ENCODE measurements around the gene HECW1. TPM values are rescaled to one million over a fixed set of nuclear protein-coding genes. Genes with fewer than 3 reads are reported as not detected.

The HECW1 gene
- total and polyA plus RNA-seq, 2 donors (not counting 1 experiment from before 2014, with no cell fraction given), result not detected

DNA sequence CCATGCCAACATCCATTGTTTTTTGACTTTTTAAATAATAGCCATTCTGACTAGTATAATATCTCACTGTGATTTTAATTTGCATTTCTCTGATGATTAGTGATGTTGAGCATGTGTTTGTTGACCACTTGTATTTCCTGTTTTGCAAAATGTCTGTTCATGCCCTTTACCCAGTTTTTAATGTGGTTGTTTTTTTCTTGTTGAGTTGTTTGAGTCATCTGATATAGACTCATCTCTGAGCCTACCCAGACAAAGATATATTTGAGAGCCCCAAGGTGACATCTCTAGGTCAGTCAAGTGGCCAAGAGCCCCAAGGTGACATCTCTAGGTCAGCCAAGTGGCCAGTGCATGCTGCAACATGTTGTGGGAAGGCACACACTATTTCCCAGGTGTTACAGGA lies 224.7 kb downstream of the HECW1 start:
- no peak overlapping the region for H3K9ac ChIP-seq (ENCODE audit: low read length)
- no peak overlapping the region for H3K4me3 Mint-ChIP-seq
- H2AFZ ChIP-seq (ENCODE audit: insufficient read depth, low read depth, low read length, poor library complexity, severe bottlenecking), result no peak overlapping the region
- H4K20me1 ChIP-seq (ENCODE audit: control insufficient read depth, insufficient read depth, low read length, poor library complexity, severe bottlenecking), result no peaks in the 10 kb centered on the region
- no peaks in the 10 kb centered on the region for H3K4me1 Mint-ChIP-seq
- no peaks in the 10 kb centered on the region for H3K79me2 ChIP-seq (ENCODE audit: control insufficient read depth, insufficient read depth, low read length)
- no peak overlapping the region for H3K4me3 ChIP-seq (ENCODE audit: control extremely low read depth in 1 of 5, extremely low read depth in 1 of 5, insufficient read depth in 1 of 5, low read depth in 2 of 5, low read length in 4 of 5)
- no peak overlapping the region for H3K27ac ChIP-seq (ENCODE audit: low read length in 2 of 2)
- no peak overlapping the region for H3K4me2 ChIP-seq (replicated peaks; ENCODE audit: low read depth, low read length, poor library complexity, severe bottlenecking)
- H3K9me3 Mint-ChIP-seq (ENCODE audit: insufficient read depth), result no peaks in the 10 kb centered on the region
- H3K9me3 ChIP-seq (ENCODE audit: control extremely low read depth in 1 of 3, control insufficient read depth in 2 of 3, insufficient read depth in 1 of 3, low read length in 2 of 3), result no peaks in the 10 kb centered on the region
- DNase-seq, result no peak
- H3K27me3 ChIP-seq (replicated peaks in 1 of 4; ENCODE audit: control extremely low read depth in 1 of 4, control insufficient read depth in 3 of 4, insufficient read depth in 4 of 4, low read length in 3 of 4), result no peaks in the 10 kb centered on the region
- no peak for ATAC-seq (ENCODE audit: low read depth)
- POLR2A ChIA-PET, result no interaction called here
- no peak overlapping the region for H3K27ac Mint-ChIP-seq
- no peak for TF ChIP-seq EZH2 (IDR thresholded peaks at IDR 0.05; ENCODE audit: borderline replicate concordance, insufficient read depth, low read depth, low read length, poor library complexity, severe bottlenecking)
- TF ChIP-seq, protein P1, sequence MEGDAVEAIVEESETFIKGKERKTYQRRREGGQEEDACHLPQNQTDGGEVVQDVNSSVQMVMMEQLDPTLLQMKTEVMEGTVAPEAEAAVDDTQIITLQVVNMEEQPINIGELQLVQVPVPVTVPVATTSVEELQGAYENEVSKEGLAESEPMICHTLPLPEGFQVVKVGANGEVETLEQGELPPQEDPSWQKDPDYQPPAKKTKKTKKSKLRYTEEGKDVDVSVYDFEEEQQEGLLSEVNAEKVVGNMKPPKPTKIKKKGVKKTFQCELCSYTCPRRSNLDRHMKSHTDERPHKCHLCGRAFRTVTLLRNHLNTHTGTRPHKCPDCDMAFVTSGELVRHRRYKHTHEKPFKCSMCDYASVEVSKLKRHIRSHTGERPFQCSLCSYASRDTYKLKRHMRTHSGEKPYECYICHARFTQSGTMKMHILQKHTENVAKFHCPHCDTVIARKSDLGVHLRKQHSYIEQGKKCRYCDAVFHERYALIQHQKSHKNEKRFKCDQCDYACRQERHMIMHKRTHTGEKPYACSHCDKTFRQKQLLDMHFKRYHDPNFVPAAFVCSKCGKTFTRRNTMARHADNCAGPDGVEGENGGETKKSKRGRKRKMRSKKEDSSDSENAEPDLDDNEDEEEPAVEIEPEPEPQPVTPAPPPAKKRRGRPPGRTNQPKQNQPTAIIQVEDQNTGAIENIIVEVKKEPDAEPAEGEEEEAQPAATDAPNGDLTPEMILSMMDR (IDR thresholded peaks at IDR 0.05), result no peak
- peaks cover 15% of the 10 kb centered on the region for H3K27me3 Mint-ChIP-seq
- H3K36me3 ChIP-seq (replicated peaks in 1 of 2; ENCODE audit: control extremely low read depth in 1 of 2, control insufficient read depth in 1 of 2, extremely low read depth in 1 of 2, insufficient read depth in 2 of 2, low read length in 1 of 2), result no peaks in the 10 kb centered on the region
- no peaks in the 10 kb centered on the region for H3K4me1 ChIP-seq (ENCODE audit: control insufficient read depth in 2 of 2, insufficient read depth in 2 of 2, low read length in 2 of 2)
- CTCF ChIA-PET, result no interaction called here
- intact Hi-C loops (cut with micrococcal nuclease), result no loop called here

DNA sequence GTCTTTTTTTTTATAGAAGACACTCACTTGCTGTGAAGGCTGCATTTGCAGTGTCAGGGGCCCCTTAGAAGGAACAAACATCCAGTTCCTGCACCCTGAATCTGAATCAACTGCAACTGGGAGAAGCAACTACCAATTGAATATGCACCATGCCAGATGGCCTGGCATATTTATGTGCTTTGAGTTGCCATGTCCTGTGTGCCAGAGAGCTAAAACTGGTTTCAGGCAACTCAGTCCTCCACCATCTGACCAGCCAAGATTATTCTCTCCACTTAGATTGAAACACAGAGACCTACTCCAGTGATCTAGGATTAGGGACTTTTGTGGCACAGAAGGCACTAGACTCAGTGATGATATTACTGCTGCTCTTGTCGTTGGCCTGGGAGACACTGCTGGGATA lies 225.4 kb downstream of the HECW1 start:
- Histone ChIP-seq H3K9me3 (ENCODE audit: control extremely low read depth in 1 of 3, control insufficient read depth in 2 of 3, insufficient read depth in 1 of 3, low read length in 2 of 3) (no peaks in the 10 kb centered on the region), H3K27me3 (replicated peaks in 1 of 4; ENCODE audit: control extremely low read depth in 1 of 4, control insufficient read depth in 3 of 4, insufficient read depth in 4 of 4, low read length in 3 of 4) (no peaks in the 10 kb centered on the region), H3K9ac (ENCODE audit: low read length) (no peak overlapping the region), H3K4me3 (ENCODE audit: control extremely low read depth in 1 of 5, extremely low read depth in 1 of 5, insufficient read depth in 1 of 5, low read depth in 2 of 5, low read length in 4 of 5) (no peak overlapping the region), H3K4me2 (replicated peaks; ENCODE audit: low read depth, low read length, poor library complexity, severe bottlenecking) (no peak overlapping the region), H4K20me1 (ENCODE audit: control insufficient read depth, insufficient read depth, low read length, poor library complexity, severe bottlenecking) (no peaks in the 10 kb centered on the region), H3K36me3 (replicated peaks in 1 of 2; ENCODE audit: control extremely low read depth in 1 of 2, control insufficient read depth in 1 of 2, extremely low read depth in 1 of 2, insufficient read depth in 2 of 2, low read length in 1 of 2) (no peaks in the 10 kb centered on the region), H3K4me1 (ENCODE audit: control insufficient read depth in 2 of 2, insufficient read depth in 2 of 2, low read length in 2 of 2) (no peaks in the 10 kb centered on the region), H3K27ac (ENCODE audit: low read length in 2 of 2) (no peak overlapping the region), H3K79me2 (ENCODE audit: control insufficient read depth, insufficient read depth, low read length) (no peaks in the 10 kb centered on the region), H2AFZ (ENCODE audit: insufficient read depth, low read depth, low read length, poor library complexity, severe bottlenecking) (no peak overlapping the region)
- ATAC-seq (ENCODE audit: low read depth) (no peak), DNase-seq (no peak)
- Mint-ChIP-seq H3K4me3 (no peak overlapping the region), H3K4me1 (no peaks in the 10 kb centered on the region), H3K9me3 (ENCODE audit: insufficient read depth) (no peaks in the 10 kb centered on the region), H3K27ac (no peak overlapping the region), H3K27me3 (peaks cover 15% of the 10 kb centered on the region)
- 100% methylated on average over 1 of the region's 1 CpG for WGBS (ENCODE audit: insufficient coverage)
- intact Hi-C loops (cut with micrococcal nuclease), result no loop called here
- ChIA-PET CTCF (no interaction called here), POLR2A (no interaction called here)
- TF ChIP-seq, protein P1 (IDR thresholded peaks at IDR 0.05), result no peak
- no peak for TF ChIP-seq EZH2 (IDR thresholded peaks at IDR 0.05; ENCODE audit: borderline replicate concordance, insufficient read depth, low read depth, low read length, poor library complexity, severe bottlenecking)

Measured in B cell (primary cell).